Activated naive CD4-positive, alpha-beta T cell (primary cell): ENCODE results near the gene KLHL26.
A peak's percentile ranks its signal among the peaks of the same experiment; 100 is the strongest.

Source experiments
- DNase-seq, 4 experiments: peaks; one replicate each; lab custom pipeline; 2025; lab: John Stamatoyannopoulos, UW

The KLHL26 gene

DNA sequence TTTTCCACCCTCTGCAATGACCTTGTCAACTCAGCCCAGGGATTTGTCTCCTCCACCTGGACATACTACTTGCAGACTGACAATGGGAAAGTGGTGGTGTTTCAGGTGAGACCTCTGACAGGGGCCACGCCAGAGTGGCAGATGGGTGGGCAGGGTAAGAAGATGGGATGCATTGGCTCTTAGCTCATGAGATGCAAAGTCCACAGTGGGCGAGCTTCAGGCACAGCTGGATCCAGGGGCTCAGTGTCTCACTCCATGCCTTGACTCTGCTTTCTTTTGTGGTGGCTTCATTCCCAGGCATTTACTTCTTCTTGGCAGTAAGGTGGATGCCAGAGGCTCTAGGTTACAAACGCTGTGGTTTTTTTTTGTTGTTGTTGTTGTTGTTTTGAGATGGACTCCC lies 20.8 kb upstream of the KLHL26 start:
- no peak for DNase-seq

DNA sequence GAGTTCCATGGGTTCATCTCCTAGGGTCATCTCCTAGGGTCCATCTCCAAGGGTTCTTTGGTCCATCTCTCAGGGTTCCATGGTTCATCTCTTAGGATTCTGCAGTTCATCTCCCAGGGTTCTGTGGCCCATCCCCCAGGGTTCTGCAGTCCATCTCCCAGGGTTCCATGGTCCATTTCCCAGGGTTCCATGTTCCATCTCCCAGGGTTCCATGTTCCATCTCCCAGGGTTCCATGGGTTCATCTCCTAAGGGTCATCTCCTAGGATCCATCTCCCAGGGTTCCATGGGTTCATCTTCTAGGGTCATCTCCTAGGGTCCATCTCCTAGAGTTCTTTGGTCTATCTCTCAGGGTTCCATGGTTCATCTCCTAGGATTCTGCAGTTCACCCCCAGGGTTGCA lies 19.3 kb upstream of the KLHL26 start:
- DNase-seq = no peak

DNA sequence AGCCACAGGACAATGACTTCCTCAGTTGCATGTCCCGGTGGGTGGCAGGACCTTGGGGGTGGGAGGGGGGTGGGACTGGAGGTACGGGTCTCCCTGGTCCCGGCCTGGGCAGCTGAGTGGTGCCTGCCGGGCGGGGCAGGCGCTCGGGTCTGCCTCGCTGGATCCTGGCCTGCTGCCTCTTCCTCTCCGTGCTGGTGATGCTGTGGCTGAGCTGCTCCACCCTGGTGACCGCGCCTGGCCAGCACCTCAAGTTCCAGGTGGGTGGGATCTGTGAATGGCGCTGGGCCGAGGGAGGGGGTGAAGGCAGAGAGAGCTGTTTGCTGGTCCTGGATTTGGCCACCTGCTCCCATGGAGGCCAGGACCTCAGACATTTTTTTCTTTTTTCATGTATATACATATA lies 18.6 kb upstream of the KLHL26 start:
- no peak for DNase-seq

DNA sequence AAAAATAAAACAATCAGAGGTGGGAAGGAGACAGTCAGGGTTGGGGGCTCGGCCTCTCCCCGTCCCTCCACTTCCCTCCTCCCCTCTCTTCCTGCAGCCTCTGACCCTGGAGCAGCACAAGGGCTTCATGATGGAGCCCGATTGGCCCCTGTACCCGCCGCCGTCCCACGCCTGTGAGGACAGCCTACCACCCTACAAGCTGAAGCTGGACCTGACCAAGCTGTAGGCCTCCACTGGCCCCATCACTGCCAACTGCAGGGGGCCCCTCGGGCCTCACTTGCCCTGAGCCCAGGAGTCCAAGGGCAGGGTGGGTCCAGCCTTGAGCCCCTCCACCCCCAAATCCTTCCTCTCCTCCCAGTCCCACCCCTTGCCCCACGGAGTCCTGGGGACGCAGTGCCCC lies 16.5 kb upstream of the KLHL26 start:
- DNase-seq = no peak

DNA sequence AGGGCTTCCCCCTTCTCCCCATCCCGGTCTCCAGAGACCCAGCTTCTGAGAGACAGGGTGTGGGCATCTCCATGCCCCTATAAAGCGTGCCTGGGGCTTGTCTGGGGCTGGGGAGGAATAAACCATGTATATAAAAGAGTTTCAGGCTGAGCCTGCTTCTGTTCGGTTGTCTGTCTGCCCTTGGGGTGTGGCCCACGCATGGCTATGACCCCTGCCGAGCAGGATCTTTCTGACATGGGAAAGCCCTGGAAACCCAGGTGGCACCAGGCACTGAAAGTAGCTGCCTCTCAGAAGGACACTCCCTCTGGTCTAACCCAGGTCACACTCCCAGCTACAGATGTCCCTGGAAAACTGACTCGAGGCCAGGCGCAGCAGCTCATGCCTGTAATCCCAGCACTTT lies 15.9 kb upstream of the KLHL26 start:
- no peak for DNase-seq

DNA sequence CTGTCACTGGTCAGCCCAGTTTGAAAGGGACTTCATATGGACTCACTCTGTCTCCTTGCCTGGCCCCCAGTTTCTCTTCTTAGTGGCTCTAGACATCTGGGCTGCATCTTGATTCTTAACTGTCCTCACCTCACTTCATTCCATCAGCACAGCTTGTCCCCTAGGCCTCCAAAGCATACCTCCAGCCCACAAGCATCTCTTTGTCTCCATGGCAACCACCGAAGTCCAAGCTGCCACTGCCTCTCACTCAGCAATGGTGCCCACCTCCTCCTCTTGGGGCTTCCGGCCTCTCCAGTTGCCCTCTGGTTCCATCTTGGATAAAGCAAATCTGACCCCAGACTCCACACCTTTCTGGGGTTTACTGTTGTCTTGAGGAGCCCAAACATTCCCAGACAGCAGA lies 9.9 kb upstream of the KLHL26 start:
- DNase-seq = no peak

DNA sequence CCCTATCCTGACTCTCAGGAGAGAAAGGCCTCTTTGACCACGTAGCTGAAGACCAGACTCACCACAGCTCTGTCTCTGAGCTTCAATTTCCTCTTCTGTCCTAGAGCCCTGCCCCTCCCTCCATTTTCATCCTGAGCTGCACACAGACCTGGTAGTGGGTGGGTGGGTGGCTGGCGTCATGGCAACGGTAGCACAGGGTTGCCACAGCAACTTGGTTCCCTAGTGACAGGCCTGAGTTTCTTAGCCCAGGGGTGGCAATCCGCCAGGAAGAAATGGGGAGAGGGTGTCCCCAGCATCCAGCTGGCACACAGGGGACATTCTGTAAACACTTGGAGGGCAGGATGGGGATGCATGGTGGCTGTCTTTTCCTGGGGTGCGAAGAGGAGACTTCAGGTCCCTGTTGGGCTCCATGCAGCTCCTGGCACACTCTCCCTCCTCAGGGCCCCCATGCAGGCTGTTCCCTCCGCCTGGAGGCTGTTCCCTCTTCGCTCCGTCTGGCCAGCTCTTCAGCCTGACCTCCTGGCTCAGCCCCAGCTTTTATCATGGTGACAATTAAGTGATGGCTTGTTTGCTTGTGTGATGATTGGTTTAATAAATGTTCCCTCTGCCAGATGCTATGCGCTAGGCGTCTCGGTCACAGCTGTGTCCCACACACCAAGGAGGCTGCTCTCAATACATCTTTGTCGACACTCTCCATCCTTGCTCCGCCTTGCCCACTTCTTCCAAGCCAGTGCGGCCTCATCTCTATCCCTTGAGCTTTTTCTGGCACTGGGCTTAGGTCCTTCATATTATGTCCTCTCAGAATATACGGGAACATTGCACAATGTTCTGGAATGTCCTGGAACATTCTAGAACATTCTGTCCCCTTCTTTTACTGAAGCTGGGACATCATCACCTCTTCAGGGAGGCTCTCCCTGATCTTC lies 7.4 kb upstream of the KLHL26 start:
- no peak for DNase-seq

DNA sequence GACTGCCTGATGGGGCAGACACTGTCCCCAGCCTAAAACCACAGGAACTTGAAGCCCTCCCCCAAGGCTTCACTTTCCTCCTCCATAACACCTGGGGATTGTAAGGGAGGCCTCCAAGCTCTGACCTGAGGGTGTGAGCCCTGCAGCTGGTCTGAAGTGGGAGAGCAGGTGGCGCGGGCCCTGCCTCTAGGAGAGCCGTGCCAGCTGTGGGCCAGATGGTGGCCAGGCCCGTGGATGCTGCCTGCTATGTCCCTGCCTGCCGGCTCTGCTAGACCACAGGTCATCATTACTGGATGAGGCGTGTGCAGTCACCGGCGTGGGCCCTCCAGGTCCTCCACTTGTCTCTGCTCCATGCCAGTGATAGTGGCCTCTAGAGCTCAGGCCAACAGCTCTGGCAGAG lies 3.5 kb upstream of the KLHL26 start:
- DNase-seq = no peak

DNA sequence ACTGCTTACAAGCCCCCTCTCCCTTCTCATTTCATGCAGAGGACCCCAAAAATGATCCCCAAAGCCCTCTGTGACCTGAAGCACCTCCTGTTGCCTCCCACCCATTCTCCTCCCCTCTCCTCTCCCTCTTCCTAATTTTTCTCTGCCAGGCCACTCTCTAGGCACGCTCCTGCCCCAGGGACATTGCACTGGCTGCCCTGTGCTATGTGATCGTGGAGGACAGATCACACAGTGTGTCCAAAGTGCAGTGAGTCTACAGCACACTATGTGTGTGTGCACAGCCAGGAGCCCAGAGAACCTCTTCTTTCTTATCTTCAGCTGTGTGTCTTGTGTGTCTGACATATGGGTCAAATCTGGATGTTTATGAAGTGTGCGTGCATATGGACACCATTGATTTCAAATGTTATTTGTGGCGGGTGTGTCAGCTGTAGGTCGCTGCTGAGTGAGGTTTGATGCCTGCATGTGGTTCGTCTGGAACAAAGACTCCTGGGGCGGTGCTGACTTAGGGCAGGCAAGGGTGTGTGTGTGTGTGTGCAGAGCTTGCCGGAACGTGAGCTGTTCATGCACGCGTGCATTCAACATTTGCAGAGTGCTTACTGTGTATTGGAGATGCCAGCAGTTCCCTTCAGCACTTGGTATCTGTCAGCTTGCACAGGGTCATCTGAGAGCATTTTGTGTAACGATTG lies 2.1 kb upstream of the KLHL26 start:
- no peak for DNase-seq

DNA sequence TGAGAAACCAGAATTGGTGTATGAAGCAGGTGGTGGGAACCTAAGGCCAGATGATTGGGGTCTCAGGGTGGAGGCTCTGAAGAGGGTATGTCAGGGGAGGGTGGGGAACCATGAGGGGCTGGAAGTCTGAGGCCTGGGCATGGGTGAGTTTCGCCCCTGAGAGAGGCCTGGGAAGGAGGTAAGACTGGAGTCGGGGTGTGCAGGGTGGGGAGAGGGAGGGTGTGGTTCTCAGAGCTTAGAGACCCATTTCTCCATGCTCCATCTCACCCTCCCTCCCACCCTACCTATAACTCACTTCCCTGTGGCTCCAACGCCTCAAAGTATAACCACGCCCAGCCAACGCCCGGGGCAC lies 1.0 kb upstream of the KLHL26 start:
- no peak for DNase-seq

DNA sequence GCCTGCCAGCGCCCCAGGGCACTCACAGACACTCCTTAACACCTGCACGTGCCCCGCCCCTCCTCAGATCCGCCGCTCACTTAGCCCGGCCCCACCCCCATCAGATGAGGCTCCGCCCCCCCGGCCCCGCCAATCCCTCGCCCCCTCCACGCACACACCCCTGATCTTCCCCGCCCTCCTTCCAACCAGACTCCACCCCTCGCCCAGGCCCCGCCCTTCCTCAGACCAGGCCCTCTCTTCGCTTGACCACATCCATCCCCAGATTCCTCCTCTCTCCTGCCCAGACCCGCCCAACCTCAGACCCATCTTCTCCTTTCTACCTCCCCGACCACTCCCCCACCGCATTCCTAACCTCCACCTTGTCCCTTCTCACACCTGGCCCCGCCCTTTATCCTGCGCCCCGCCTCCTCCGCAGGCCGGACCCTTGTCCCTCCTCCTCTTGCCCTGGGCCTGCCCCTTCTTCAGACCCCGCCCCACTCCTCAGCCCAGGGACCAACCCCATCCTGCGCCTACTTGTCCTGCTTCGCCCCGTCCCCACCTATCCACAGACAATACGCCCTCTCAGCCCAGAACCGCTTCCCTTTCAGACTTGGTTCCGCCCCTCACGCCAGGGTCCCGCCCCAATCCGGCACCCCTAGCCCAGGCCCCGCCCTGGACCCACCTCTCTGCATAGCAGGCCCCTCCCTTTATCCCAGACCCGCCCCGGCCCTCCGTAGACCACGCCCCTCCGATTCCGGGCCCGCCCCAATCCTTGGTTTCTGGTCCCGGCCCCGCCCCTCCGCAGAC lies 452 bp upstream of the KLHL26 start:
- peak; percentile 97 to 100 (median 99) for DNase-seq

DNA sequence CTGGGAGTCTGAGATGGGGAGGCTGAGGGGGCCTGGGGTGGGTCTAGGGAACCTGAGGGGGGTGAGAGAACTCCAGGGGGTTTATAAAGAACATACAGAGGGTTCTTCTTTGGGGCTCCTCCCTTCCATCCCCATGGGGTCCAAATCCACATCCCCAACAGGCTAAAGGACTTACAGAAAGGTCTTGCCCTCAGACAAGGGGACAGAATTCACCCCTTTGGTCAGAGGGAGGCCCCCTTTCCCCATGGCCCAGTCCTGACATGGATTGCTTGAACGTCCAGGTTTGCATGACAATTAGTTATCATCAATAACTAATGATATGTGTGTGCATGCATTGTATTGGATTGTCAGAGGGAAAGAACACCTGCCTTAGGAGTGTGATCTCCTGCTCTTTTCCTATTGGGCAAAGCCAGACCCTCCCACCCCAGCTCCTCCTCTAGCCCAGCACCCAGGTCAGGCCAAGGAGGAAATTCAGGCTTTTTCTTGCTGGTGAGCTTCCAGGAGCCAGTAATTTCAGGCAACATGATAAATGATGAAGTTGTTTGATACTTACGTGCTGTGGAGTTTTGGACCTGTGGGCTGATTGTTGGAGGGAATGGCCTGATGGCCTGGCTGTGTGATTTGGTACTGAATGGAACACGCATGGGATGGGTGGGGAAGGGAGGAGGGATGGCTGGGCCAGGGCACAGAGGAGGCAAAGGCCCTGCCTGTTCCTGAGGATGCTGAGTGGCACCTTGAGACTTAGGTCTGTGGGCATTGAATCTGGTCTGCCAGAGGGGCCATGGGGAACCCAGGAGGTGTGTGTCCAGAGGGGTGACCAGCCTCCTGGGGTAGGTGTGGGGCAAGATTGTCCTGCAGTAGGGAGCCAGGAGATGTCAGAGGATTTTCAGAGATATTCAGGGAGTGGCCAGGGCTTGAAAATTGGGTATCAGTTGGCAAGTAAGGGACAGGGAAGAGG lies 1.1 kb downstream of the KLHL26 start:
- DNase-seq = no peak

DNA sequence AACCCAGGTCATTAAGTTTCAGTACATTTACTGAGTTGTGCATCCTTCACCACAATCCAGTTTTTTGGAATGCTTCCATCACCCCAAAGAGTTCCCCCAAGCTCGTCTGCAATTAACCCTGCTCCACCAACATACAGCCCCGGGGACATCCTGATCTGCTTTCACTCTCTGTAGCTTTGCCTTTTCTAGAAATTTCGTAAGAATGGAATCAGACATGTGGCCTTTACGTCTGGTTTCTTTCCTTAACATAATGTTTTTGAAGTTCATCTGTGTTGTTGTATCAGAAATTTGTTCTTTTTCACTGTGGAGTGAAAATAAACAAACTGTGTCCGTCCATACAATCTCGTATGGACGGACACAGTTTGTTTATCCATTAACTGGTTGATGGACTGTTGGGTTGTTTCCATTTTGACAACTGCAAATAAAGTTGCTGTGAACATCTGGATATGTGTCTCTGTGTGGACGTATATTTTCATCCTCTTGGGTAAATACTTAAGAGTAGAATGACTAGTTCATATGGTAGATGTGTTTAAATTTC lies 2.9 kb downstream of the KLHL26 start:
- no peak for DNase-seq

DNA sequence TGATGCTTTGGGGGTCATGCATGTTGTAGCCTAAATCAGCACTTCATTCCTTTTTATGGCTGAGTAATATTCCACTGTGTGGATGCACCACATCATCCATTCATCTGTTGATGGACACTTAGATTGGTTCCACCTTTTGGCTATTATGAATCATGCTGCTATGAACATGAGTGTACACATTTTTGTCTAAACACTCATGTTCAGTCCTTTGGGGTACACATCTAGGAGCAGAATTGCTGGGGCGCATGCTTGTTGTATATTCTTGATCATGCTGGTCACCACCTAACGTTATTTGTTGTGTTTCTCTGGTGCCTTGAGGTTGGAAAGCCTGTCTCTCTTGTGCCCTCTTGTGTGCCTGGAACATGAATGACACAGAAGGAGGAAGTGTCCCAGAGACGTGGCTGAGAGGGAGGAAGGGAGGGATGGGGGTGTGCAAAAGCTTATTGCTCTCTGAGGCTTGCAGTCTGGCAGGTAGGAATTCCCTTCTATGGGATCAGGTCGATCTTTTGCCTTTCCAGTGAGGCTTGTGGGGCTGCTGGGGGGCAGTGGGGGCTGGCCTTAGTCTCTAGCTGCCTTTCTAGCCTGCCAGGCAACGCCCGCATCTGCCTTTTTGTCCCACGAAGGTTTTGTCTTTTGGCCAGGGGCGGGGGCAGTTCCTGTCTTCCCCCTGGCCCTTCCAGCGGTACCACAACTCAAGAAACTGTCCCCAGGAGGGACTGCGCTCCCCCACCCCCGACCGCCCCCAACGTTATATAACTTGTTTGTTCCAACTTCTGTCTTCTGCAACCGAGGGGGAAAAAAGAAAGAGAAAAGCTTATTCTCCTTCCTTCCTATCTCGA lies 7.6 kb downstream of the KLHL26 start:
- DNase-seq = no peak

DNA sequence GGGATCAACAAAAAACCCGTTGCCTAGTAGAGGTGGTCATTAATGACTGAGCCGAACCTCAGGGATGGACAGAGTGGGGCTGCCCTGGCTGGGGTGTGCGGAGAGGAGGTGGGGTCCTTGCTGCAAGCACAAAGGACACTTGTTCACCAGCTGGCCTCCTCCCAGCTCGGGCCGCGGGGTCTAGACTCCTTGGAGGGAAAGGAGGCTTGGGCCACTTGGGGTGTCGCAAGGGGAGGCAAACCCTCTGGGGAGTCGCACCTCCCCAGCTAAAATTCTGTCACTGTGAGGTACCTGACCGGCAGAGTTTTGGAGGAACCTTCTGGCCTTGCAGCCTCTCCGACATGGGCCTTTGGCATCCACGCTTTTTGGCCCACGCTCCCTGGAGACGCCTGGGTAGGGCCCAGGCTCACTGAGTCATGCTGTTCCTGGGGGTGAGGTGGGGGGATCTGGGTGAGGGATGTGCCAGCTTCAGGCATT lies 8.2 kb downstream of the KLHL26 start:
- no peak for DNase-seq

DNA sequence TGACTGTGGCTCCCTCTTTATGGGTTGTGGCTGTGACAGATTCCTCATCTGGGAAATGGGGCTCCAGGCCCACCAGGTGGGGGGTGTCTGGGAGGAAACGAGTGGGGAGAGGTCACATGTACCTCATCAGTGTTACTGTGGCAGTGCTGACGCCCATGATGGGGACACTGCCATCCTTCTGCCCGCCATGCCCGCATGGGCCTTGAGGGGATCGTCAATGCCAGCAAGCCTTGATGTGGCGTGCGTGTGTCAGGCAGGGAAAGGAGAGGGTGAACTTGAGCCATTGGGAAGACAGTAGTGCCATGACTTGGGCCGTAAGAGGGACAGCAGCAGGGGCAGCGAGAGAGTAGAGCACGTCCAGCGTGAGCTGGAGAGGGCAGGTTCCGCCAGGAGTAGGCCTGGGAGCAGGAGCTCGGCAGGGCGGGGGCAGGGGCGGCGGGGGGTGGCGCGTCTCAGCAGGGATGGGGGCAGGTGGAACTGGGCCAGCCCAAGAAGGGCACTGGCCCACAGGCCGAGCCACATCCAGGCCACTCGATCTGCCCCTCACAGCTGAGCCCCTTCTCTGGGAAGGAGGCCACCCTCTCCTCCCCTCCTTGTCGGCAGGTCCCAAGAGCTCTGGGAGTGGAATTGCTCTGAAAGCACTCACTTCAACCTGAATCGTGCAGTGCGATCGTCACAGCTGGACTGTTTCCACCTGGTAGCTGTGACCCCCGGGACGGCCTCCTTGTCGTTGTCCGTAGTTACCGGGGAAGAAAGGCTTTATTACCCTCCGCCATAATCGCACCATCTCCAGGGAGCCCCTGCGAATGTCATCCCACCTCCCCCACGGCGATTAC lies 9.9 kb downstream of the KLHL26 start:
- DNase-seq = no peak

DNA sequence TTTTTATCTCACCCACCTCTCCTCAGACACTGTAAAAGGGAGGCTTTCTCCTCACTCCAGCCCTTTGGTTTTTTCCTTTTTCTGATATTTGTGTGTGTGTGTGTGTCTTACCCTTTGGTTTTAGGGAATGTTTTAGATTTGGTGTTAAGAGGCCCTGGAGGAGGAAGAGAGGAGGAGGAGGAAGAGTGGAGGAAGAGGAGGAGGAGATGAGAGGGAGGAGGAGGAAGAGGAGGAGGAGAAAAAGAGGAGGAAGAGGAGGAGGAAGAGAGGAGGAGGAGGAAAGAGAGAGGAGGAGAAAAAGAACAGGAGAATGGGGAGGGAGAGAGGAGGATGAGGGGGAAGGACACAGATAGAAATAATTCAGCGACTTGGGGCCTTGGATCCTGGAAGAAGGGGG lies 10.5 kb downstream of the KLHL26 start:
- DNase-seq = no peak

DNA sequence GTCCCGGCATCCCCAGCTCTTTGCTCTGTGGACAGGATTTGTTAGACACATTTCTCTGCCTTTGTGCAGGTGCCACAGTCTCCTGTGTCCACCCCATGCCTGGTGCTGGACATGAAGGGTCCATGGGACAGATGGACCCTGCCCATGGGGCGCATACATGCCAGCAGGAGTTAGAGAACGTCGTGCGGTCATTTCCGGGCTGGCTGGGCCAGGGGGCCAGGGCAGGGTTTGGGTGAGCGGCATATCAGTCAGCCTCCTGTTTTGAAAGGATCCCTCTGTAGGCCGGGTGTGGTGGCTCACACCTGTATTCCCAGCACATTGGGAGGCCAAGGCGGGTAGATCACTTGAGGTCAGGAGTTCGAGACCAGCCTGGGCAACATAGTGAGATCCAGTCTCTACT lies 11.0 kb downstream of the KLHL26 start:
- DNase-seq = no peak

DNA sequence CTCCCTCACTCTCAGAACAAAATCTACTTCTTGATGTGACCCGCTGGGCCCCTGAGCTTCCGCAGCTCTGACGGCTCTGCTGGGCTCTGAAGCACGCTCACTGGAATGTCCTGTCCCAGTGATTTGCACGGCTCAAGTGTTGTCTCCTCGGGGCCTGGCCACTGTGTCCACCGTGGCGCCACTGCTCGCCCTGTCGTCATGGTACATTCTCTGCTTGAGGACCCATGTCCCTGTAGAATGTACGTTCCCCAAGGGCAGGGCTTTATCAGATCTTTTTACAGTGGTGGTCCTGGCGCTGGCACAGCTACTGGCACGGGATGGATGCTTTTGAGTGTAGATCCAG lies 12.1 kb downstream of the KLHL26 start:
- DNase-seq = no peak
